Suprapubic skin (tissue), 3 donors: ENCODE measurements around the gene C2CD3.

Experiments
- EP300 ChIP-seq: sonication (generic); formaldehyde crosslinking; IDR thresholded peaks from one replicate; pipeline ENCODE4 v1.6.1; 2017; ENCODE audit warnings: antibody characterized with exemption
- POLR2A ChIP-seq, 2 donors: fragments of 450-650 bp; IDR thresholded peaks; one replicate each; pipeline ENCODE4 v1.6.1; 2017; ENCODE audit warnings: antibody characterized with exemption in 2 of 2, mild to moderate bottlenecking in 2 of 2, moderate library complexity in 2 of 2
- TF ChIP-seq, protein P1 (sequence below), 2 donors: fragments of 200-600 bp in 1 of 2; fragments of 450-650 bp in 1 of 2; sonication (generic) in 1 of 2; IDR thresholded peaks; one replicate each; pipeline ENCODE4 v1.5.1; 2016 to 2019; ENCODE audit warnings: antibody characterized with exemption in 2 of 2, mild to moderate bottlenecking in 1 of 2, moderate library complexity in 1 of 2

DNA sequence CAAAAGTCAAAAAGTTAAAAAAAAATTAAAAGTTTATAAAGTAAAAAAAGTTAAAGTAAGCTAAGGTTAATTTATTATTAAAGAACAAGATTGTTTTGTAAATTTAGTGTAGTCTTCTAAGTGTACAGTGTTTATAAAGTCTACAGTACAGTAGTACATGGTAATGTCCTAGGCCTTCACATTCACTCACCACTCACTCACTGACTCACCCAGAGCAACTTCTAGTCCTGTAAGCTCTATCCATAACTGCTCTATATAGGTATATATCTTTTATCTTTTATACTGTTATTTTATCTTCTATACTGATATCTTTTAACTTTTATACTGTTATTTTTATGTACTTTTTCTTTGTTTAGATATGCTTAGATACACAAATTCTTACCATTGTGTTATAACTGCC is 11.2 kb downstream of the C2CD3 start:
- TF ChIP-seq, protein P1, sequence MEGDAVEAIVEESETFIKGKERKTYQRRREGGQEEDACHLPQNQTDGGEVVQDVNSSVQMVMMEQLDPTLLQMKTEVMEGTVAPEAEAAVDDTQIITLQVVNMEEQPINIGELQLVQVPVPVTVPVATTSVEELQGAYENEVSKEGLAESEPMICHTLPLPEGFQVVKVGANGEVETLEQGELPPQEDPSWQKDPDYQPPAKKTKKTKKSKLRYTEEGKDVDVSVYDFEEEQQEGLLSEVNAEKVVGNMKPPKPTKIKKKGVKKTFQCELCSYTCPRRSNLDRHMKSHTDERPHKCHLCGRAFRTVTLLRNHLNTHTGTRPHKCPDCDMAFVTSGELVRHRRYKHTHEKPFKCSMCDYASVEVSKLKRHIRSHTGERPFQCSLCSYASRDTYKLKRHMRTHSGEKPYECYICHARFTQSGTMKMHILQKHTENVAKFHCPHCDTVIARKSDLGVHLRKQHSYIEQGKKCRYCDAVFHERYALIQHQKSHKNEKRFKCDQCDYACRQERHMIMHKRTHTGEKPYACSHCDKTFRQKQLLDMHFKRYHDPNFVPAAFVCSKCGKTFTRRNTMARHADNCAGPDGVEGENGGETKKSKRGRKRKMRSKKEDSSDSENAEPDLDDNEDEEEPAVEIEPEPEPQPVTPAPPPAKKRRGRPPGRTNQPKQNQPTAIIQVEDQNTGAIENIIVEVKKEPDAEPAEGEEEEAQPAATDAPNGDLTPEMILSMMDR (IDR thresholded peaks at IDR 0.05): no peak
- TF ChIP-seq POLR2A (IDR thresholded peaks at IDR 0.05) (no peak), EP300 (no peak)
